ENCODE data around the gene PRICKLE3. TPM values are rescaled to one million over a fixed set of nuclear protein-coding genes. Genes with fewer than 3 reads are reported as not detected.

The PRICKLE3 gene
- total and polyA plus RNA-seq, 2 of the 4 experiments (the other 2 are of a cell fraction), result 3.4 to 6.4 TPM

DNA sequence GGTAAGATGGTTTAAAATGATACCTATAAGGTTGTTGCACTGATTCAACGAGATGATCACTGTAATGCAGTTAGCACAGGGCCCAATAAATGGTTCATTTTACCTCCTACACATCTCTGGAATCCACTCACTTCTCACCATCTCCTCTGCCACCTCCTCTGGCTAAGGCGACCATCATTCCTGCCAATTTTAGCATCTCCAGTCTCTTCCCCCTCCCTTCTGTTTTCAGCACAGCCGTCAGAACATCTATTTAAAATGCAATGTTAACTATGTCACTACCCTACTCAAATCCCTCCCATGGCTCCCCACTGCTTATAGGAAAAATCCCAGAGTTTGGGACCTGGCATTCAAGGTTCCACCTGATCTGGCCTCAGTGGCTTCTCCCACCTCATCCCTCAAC, 17.4 kb upstream of the PRICKLE3 start:
- no peak overlapping the region for H2BK15ac ChIP-seq (ENCODE audit: low read depth, low read length)
- H2AK9ac ChIP-seq (replicated peaks; ENCODE audit: low read depth, low read length, poor library complexity), result no peak overlapping the region
- H3K79me1 ChIP-seq (ENCODE audit: low read depth in 1 of 2, low read length in 2 of 2), result no peaks in the 10 kb centered on the region
- no peak for DNase-seq
- ChIA-PET POLR2A (ENCODE audit: unreplicated experiment) (no interaction called here), CTCF (interaction anchor here (1.0 kb wide), 1 partner anchor 11 kb away, joined by 3 read pairs; no protein-coding TSS in a partner anchor)
- H3K4me3 ChIP-seq (ENCODE audit: insufficient read depth, low read depth, low read length), result no peak overlapping the region
- H2BK20ac ChIP-seq (ENCODE audit: low read depth, low read length), result no peak overlapping the region
- in situ Hi-C loops (cut with MboI; ENCODE audit: low sequenced_read_pairs), result no loop called here
- no peak overlapping the region for H3K56ac ChIP-seq (ENCODE audit: extremely low read depth, insufficient read depth, low read length)
- H3K9ac ChIP-seq (ENCODE audit: low read depth, low read length), result no peak overlapping the region
- no peak overlapping the region for H4K91ac ChIP-seq (ENCODE audit: insufficient read depth, low read depth, low read length)
- 24% methylated on average over 3 of the region's 3 CpGs; no CpG with 5 or more reads in 1 of the 2 experiments for WGBS, 2 experiments (ENCODE audit: extremely low coverage in 2 of 2, insufficient read length in 1 of 2)
- no peak overlapping the region for H4K5ac ChIP-seq (ENCODE audit: low read depth, low read length)
- no peak overlapping the region for H2BK120ac ChIP-seq (ENCODE audit: low read depth, low read length)
- H3K18ac ChIP-seq (ENCODE audit: low read depth, low read length), result no peak overlapping the region
- intact Hi-C loops (cut with micrococcal nuclease), result no loop called here
- no peak overlapping the region for H2BK5ac ChIP-seq (ENCODE audit: low read depth, low read length, poor library complexity, severe bottlenecking)
- TF ChIP-seq MXI1 (IDR thresholded peaks at IDR 0.05; ENCODE audit: borderline replicate concordance, low read depth, low read length), result no peak
- TF ChIP-seq CTCF (conservative IDR thresholded peaks at IDR 0.05; ENCODE audit: low read depth, low read length), result no peak
- no peak for TF ChIP-seq RAD21 (IDR thresholded peaks at IDR 0.05; ENCODE audit: low read length)
- no peak for TF ChIP-seq BHLHE40 (IDR thresholded peaks at IDR 0.05; ENCODE audit: low read depth, low read length)
- TF ChIP-seq CHD1 (IDR thresholded peaks at IDR 0.05; ENCODE audit: low read depth, low read length), result no peak
- TF ChIP-seq, protein P1, sequence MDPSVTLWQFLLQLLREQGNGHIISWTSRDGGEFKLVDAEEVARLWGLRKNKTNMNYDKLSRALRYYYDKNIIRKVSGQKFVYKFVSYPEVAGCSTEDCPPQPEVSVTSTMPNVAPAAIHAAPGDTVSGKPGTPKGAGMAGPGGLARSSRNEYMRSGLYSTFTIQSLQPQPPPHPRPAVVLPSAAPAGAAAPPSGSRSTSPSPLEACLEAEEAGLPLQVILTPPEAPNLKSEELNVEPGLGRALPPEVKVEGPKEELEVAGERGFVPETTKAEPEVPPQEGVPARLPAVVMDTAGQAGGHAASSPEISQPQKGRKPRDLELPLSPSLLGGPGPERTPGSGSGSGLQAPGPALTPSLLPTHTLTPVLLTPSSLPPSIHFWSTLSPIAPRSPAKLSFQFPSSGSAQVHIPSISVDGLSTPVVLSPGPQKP (IDR thresholded peaks at IDR 0.05; ENCODE audit: borderline replicate concordance, low read depth, low read length), result no peak
- TF ChIP-seq MAFK (IDR thresholded peaks at IDR 0.05; ENCODE audit: low read depth, low read length), result no peak
- TF ChIP-seq USF2 (IDR thresholded peaks at IDR 0.05; ENCODE audit: low read depth, low read length), result no peak
- no peak for TF ChIP-seq MAZ (IDR thresholded peaks at IDR 0.05; ENCODE audit: borderline replicate concordance, low read depth, low read length)
- TF ChIP-seq SMC3 (IDR thresholded peaks at IDR 0.05; ENCODE audit: low read depth, low read length), result no peak
- no peak for TF ChIP-seq FOS (IDR thresholded peaks at IDR 0.05; ENCODE audit: low read depth, low read length)
- no peak for TF ChIP-seq POLR2A (IDR thresholded peaks at IDR 0.05; ENCODE audit: low read depth, low read length)
- TF ChIP-seq NFE2L2 (IDR thresholded peaks at IDR 0.05; ENCODE audit: low read depth, low read length), result no peak
- no peak for TF ChIP-seq CEBPB (IDR thresholded peaks at IDR 0.05; ENCODE audit: low read depth, low read length)
- no peak for TF ChIP-seq RCOR1 (IDR thresholded peaks at IDR 0.05; ENCODE audit: insufficient replicate concordance, low read length)
- no peak for TF ChIP-seq RFX5 (IDR thresholded peaks at IDR 0.05; ENCODE audit: low read depth, low read length)
- H4K8ac ChIP-seq (ENCODE audit: low read depth in 2 of 2, low read length in 2 of 2), result no peak overlapping the region
- no peak overlapping the region for H3K4me2 ChIP-seq (ENCODE audit: low read depth, low read length)
- no peak overlapping the region for H3K27ac ChIP-seq (ENCODE audit: insufficient read depth, low read length)
- H3K4me1 ChIP-seq (ENCODE audit: control insufficient read depth, insufficient read depth, low read length), result no peaks in the 10 kb centered on the region
- H3K27me3 ChIP-seq (ENCODE audit: control insufficient read depth, insufficient read depth, low read length), result peaks cover 15% of the 10 kb centered on the region
- no peak overlapping the region for H2AFZ ChIP-seq (replicated peaks; ENCODE audit: low read length, poor library complexity)
- no peaks in the 10 kb centered on the region for H4K20me1 ChIP-seq (ENCODE audit: insufficient read depth, low read length)
- H3K9me3 ChIP-seq (ENCODE audit: control insufficient read depth, insufficient read depth, low read length), result no peaks in the 10 kb centered on the region
- no peak for ATAC-seq (ENCODE audit: low read depth)
- dilution Hi-C loops (cut with HindIII; ENCODE audit: low sequenced_read_pairs, unreplicated experiment), result no loop called here
- no TSS peak for BruUV-seq (replicated peaks)
- no peak overlapping the region for H2AK5ac ChIP-seq (ENCODE audit: low read depth, low read length)
- no peak overlapping the region for H3K23ac ChIP-seq (ENCODE audit: low read depth, low read length)
- no peak overlapping the region for H3K4ac ChIP-seq (ENCODE audit: low read depth, low read length)
- no peaks in the 10 kb centered on the region for H3K36me3 ChIP-seq (ENCODE audit: control insufficient read depth, insufficient read depth, low read length)
- H3K9me1 ChIP-seq (ENCODE audit: insufficient read depth, low read length), result no peaks in the 10 kb centered on the region
- no peak overlapping the region for H3K14ac ChIP-seq (replicated peaks; ENCODE audit: low read depth, low read length)
